Measurements from ENCODE around the gene TMEM242. TPM values are rescaled to one million over a fixed set of nuclear protein-coding genes. Genes with fewer than 3 reads are reported as not detected.

TMEM242 gene
- polyA plus RNA-seq, 1 donor from 2014 or later = 17.6 TPM

DNA sequence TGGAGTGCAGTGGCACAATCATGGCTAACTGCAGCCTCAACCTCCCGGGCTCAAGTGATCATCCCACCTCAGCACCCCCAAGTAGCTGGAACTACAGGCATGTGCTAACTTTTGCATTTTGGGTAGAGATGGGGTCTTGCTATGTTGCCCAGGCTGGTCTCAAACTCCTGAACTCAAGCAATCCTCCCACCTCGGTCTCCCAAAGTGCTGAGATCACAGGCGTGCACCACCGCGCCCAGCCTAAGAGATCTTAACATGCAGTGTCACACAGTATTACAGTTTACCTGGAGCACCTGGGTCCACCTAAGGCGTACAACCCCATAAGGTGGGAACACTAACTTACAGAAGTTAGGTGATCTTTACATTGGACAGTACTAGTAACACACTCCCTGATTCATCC lies 29.5 kb downstream of the TMEM242 start:
- H3K4me3 ChIP-seq (ENCODE audit: low read length) = no peak overlapping the region

DNA sequence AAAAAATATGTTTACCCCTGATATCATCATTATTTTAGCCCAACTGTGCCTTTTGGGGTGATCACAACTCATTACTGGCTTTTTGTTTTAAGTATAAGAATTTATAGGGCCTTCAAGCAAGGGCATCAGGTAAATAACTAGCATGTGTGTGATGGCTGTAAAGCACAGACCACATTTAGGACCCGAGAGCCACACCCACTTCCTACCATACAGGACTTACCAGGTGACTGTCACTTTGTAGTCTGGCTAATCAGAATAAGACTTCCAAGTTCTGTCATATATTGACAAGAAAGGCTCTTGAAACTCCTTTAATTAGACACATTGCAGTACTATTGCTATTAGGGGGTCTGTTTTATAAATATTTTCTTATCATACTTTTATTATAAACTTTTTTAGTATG lies 31.1 kb downstream of the TMEM242 start:
- no peak overlapping the region for H3K4me2 ChIP-seq (ENCODE audit: low read length)
- no peak overlapping the region for H2AFZ ChIP-seq (ENCODE audit: low read depth, low read length)
- no peaks in the 10 kb centered on the region for H3K9me3 ChIP-seq (ENCODE audit: low read length)
- H3K4me3 ChIP-seq (ENCODE audit: low read length) = no peak overlapping the region
- TF ChIP-seq POLR2AphosphoS5 (IDR thresholded peaks at IDR 0.05) (no peak), RAD21 (conservative IDR thresholded peaks at IDR 0.05) (no peak), TAF1 (IDR thresholded peaks at IDR 0.05; ENCODE audit: low read depth) (no peak), MXI1 (conservative IDR thresholded peaks at IDR 0.05; ENCODE audit: poor library complexity, severe bottlenecking) (no peak), EZH2 (IDR thresholded peaks at IDR 0.05; ENCODE audit: borderline replicate concordance, insufficient read depth, low read length, poor library complexity, severe bottlenecking) (no peak), SMC3 (conservative IDR thresholded peaks at IDR 0.05; ENCODE audit: poor library complexity) (no peak), EP300 (conservative IDR thresholded peaks at IDR 0.05; ENCODE audit: poor library complexity, severe bottlenecking) (no peak)
- TF ChIP-seq, protein P1, sequence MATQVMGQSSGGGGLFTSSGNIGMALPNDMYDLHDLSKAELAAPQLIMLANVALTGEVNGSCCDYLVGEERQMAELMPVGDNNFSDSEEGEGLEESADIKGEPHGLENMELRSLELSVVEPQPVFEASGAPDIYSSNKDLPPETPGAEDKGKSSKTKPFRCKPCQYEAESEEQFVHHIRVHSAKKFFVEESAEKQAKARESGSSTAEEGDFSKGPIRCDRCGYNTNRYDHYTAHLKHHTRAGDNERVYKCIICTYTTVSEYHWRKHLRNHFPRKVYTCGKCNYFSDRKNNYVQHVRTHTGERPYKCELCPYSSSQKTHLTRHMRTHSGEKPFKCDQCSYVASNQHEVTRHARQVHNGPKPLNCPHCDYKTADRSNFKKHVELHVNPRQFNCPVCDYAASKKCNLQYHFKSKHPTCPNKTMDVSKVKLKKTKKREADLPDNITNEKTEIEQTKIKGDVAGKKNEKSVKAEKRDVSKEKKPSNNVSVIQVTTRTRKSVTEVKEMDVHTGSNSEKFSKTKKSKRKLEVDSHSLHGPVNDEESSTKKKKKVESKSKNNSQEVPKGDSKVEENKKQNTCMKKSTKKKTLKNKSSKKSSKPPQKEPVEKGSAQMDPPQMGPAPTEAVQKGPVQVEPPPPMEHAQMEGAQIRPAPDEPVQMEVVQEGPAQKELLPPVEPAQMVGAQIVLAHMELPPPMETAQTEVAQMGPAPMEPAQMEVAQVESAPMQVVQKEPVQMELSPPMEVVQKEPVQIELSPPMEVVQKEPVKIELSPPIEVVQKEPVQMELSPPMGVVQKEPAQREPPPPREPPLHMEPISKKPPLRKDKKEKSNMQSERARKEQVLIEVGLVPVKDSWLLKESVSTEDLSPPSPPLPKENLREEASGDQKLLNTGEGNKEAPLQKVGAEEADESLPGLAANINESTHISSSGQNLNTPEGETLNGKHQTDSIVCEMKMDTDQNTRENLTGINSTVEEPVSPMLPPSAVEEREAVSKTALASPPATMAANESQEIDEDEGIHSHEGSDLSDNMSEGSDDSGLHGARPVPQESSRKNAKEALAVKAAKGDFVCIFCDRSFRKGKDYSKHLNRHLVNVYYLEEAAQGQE (IDR thresholded peaks at IDR 0.05; ENCODE audit: borderline replicate concordance) = no peak
- TF ChIP-seq, protein P2, sequence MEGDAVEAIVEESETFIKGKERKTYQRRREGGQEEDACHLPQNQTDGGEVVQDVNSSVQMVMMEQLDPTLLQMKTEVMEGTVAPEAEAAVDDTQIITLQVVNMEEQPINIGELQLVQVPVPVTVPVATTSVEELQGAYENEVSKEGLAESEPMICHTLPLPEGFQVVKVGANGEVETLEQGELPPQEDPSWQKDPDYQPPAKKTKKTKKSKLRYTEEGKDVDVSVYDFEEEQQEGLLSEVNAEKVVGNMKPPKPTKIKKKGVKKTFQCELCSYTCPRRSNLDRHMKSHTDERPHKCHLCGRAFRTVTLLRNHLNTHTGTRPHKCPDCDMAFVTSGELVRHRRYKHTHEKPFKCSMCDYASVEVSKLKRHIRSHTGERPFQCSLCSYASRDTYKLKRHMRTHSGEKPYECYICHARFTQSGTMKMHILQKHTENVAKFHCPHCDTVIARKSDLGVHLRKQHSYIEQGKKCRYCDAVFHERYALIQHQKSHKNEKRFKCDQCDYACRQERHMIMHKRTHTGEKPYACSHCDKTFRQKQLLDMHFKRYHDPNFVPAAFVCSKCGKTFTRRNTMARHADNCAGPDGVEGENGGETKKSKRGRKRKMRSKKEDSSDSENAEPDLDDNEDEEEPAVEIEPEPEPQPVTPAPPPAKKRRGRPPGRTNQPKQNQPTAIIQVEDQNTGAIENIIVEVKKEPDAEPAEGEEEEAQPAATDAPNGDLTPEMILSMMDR (IDR thresholded peaks at IDR 0.05; ENCODE audit: poor library complexity, severe bottlenecking) = no peak
- H3K27me3 ChIP-seq (ENCODE audit: insufficient read depth, low read depth, low read length) = no peaks in the 10 kb centered on the region
- no peaks in the 10 kb centered on the region for H4K20me1 ChIP-seq (ENCODE audit: insufficient read depth)
- no peak overlapping the region for H3K9ac ChIP-seq (ENCODE audit: low read length)
- no peaks in the 10 kb centered on the region for H3K9me2 ChIP-seq (ENCODE audit: insufficient read depth, low read length)
- no peak overlapping the region for H3K27ac ChIP-seq (ENCODE audit: low read length)
- no peaks in the 10 kb centered on the region for H3F3A ChIP-seq (ENCODE audit: insufficient read depth, low read length, poor library complexity, severe bottlenecking)
- no peaks in the 10 kb centered on the region for H3K79me2 ChIP-seq (replicated peaks; ENCODE audit: insufficient read depth, low read length)
- H3K36me3 ChIP-seq (ENCODE audit: insufficient read depth, low read length) = no peaks in the 10 kb centered on the region

More for the DNA sequence above, 29.5 kb downstream of the TMEM242 start:
- Histone ChIP-seq H3K27me3 (ENCODE audit: insufficient read depth, low read depth, low read length) (no peaks in the 10 kb centered on the region), H3K9me3 (ENCODE audit: low read length) (no peaks in the 10 kb centered on the region), H3K79me2 (replicated peaks; ENCODE audit: insufficient read depth, low read length) (no peaks in the 10 kb centered on the region), H2AFZ (ENCODE audit: low read depth, low read length) (no peak overlapping the region), H3K36me3 (ENCODE audit: insufficient read depth, low read length) (no peaks in the 10 kb centered on the region), H3K4me2 (ENCODE audit: low read length) (no peak overlapping the region), H3K9me2 (ENCODE audit: insufficient read depth, low read length) (no peaks in the 10 kb centered on the region), H3K27ac (ENCODE audit: low read length) (no peak overlapping the region), H4K20me1 (ENCODE audit: insufficient read depth) (no peaks in the 10 kb centered on the region), H3F3A (ENCODE audit: insufficient read depth, low read length, poor library complexity, severe bottlenecking) (no peaks in the 10 kb centered on the region), H3K9ac (ENCODE audit: low read length) (no peak overlapping the region)
- TF ChIP-seq TAF1 (IDR thresholded peaks at IDR 0.05; ENCODE audit: low read depth) = no peak
- no peak for TF ChIP-seq EP300 (conservative IDR thresholded peaks at IDR 0.05; ENCODE audit: poor library complexity, severe bottlenecking)
- TF ChIP-seq RAD21 (conservative IDR thresholded peaks at IDR 0.05) = no peak
- no peak for TF ChIP-seq MXI1 (conservative IDR thresholded peaks at IDR 0.05; ENCODE audit: poor library complexity, severe bottlenecking)
- TF ChIP-seq, protein P1 (IDR thresholded peaks at IDR 0.05; ENCODE audit: borderline replicate concordance) = no peak
- no peak for TF ChIP-seq POLR2AphosphoS5 (IDR thresholded peaks at IDR 0.05)
- TF ChIP-seq EZH2 (IDR thresholded peaks at IDR 0.05; ENCODE audit: borderline replicate concordance, insufficient read depth, low read length, poor library complexity, severe bottlenecking) = no peak
- no peak for TF ChIP-seq SMC3 (conservative IDR thresholded peaks at IDR 0.05; ENCODE audit: poor library complexity)
- TF ChIP-seq, protein P2 (IDR thresholded peaks at IDR 0.05; ENCODE audit: poor library complexity, severe bottlenecking) = no peak
